Loucy (cell line): ENCODE data around the gene UBP1.

Experiments
- EZH2phosphoT487 ChIP-seq: fragments of 200-600 bp; IDR thresholded peaks from 2 replicates; pipeline ENCODE4 v1.6.1; 2018; ENCODE audit warnings: antibody characterized with exemption, mild to moderate bottlenecking, moderate library complexity, borderline replicate concordance
- TF ChIP-seq, protein P1 (sequence below): fragments of 200-600 bp; sonication (generic); conservative IDR thresholded peaks from 2 replicates; pipeline ENCODE4 v1.5.1; 2014; ENCODE audit warnings: mild to moderate bottlenecking, antibody characterized with exemption, low read length

DNA sequence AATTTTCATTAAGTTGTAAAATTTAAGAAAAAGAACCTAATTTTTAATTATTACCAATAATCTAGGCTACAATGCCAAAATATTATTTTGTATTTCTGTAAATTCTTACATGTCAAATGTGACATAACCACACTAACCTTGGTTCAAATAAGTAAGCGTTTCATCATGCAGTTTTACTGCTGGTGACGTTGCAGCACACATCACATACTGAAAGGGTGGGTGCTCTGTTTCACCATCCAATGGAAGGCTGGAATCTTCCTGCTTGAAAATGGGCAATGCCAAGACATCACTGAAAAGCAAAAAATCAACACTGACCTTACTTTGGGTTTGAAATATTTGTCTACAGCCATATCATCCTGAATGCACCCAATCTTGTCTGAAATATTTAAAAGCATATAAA, 14.8 kb downstream of the UBP1 start:
- TF ChIP-seq, protein P1, sequence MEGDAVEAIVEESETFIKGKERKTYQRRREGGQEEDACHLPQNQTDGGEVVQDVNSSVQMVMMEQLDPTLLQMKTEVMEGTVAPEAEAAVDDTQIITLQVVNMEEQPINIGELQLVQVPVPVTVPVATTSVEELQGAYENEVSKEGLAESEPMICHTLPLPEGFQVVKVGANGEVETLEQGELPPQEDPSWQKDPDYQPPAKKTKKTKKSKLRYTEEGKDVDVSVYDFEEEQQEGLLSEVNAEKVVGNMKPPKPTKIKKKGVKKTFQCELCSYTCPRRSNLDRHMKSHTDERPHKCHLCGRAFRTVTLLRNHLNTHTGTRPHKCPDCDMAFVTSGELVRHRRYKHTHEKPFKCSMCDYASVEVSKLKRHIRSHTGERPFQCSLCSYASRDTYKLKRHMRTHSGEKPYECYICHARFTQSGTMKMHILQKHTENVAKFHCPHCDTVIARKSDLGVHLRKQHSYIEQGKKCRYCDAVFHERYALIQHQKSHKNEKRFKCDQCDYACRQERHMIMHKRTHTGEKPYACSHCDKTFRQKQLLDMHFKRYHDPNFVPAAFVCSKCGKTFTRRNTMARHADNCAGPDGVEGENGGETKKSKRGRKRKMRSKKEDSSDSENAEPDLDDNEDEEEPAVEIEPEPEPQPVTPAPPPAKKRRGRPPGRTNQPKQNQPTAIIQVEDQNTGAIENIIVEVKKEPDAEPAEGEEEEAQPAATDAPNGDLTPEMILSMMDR, result no peak
- no peak for TF ChIP-seq EZH2phosphoT487
